AG04449 (cell line): ENCODE data around the gene RING1.

Source experiments
- CTCF ChIA-PET: fragments of 350-600 bp; formaldehyde crosslinking; extraction: SDS; loops from one replicate; lab custom pipeline; 2021; ENCODE audit warnings: antibody characterized with exemption; lab: Yijun Ruan, JAX
- POLR2A ChIA-PET: fragments of 400-600, 350-600 bp; formaldehyde crosslinking; extraction: SDS; loops from one replicate; lab custom pipeline; 2020; ENCODE audit warnings: antibody characterized with exemption, inconsistent platforms; lab: Yijun Ruan, JAX
- DNase-seq: peaks from one replicate; pipeline ENCODE4 v3.0.0-alpha.2; 2010; ENCODE audit warnings: low read depth, low spot score
- H3K4me3 ChIP-seq: 2 replicates; pipeline ENCODE4 v1.5.1; 2011; ENCODE audit warnings: low read depth, mild to moderate bottlenecking, control low read depth, low read length
- CTCF ChIP-seq: IDR thresholded peaks from one replicate; pipeline ENCODE4 v1.5.1; 2011; ENCODE audit warnings: mild to moderate bottlenecking, moderate library complexity, low read length, control low read depth, inconsistent platforms; ENCODE audit not compliant: insufficient read depth; ENCODE audit errors: missing control alignments

The RING1 gene

GRCh38 chr6:33202799-33203198 is 5.5 kb upstream of the RING1 start:
- CTCF ChIA-PET = interaction anchor here (1.2 kb wide), 2 partner anchors 42 to 45 kb away, joined by 3 to 4 read pairs; no protein-coding TSS in a partner anchor
- TF ChIP-seq CTCF = no peak
- POLR2A ChIA-PET = no interaction called here
- no peak for DNase-seq
- H3K4me3 ChIP-seq = no peak overlapping the region

GRCh38 chr6:33203443-33204164 is 4.7 kb upstream of the RING1 start:
- CTCF ChIA-PET = interaction anchor here (1.2 kb wide), 2 partner anchors 41 to 44 kb away, joined by 3 to 4 read pairs; no protein-coding TSS in a partner anchor
- POLR2A ChIA-PET = no interaction called here
- TF ChIP-seq CTCF = no peak
- peak overlapping the region; percentile 18 for H3K4me3 ChIP-seq
- DNase-seq = no peak

GRCh38 chr6:33204165-33204414 is 4.2 kb upstream of the RING1 start:
- peak overlapping the region; percentile 70 for H3K4me3 ChIP-seq
- DNase-seq = no peak
- ChIA-PET CTCF (interaction anchor here (0.6 kb wide), 1 partner anchor 44 kb away, joined by 3 read pairs; no protein-coding TSS in a partner anchor), POLR2A (interaction anchor here (0.7 to 1.0 kb wide), 5 partner anchors 10 to 232 kb away, joined by 3 to 5 read pairs (median 4); partner anchors contain the start of gene B3GALT4)
- TF ChIP-seq CTCF = no peak

GRCh38 chr6:33204415-33205190 is 3.7 kb upstream of the RING1 start, which contains the start of gene HSD17B8:
TSS of gene HSD17B8 (plus strand) at chr6:33204655. CDS start at chr6:33204669, 14 bp downstream.
- no peak for TF ChIP-seq CTCF
- peak within 1 kb of the TSS; percentile 70 for H3K4me3 ChIP-seq
- CTCF ChIA-PET = interaction anchor here (0.6 to 1.4 kb wide), 4 partner anchors 8 to 44 kb away, joined by 3 to 4 read pairs (median 3); no protein-coding TSS in a partner anchor
- POLR2A ChIA-PET = interaction anchor here (0.7 to 1.0 kb wide), 5 partner anchors 10 to 232 kb away, joined by 3 to 5 read pairs (median 4); partner anchors contain the start of gene B3GALT4
- DNase-seq = peak; percentile 53

GRCh38 chr6:33205191-33206026 is 2.9 kb upstream of the RING1 start:
- POLR2A ChIA-PET = interaction anchor here (1.3 kb wide), 1 partner anchor 233 kb away, joined by 4 read pairs; no protein-coding TSS in a partner anchor
- TF ChIP-seq CTCF = no peak
- peak overlapping the region; percentile 70 for H3K4me3 ChIP-seq
- no peak for DNase-seq
- CTCF ChIA-PET = interaction anchor here (0.9 to 1.4 kb wide), 3 partner anchors 9 to 44 kb away, joined by 3 to 4 read pairs (median 3); no protein-coding TSS in a partner anchor
